NK-92 (cell line): ENCODE results near the gene LY6G6F.
"Not testable (repeated sequence)": the region's sequence is repeated elsewhere in the genome, so short reads cannot be mapped to it uniquely, and the experiment has no call there.

Experiments used
- DNase-seq: peaks from one replicate; lab custom pipeline; 2025; ENCODE audit not compliant: unreplicated experiment; lab: John Stamatoyannopoulos, UW

The LY6G6F gene

DNA sequence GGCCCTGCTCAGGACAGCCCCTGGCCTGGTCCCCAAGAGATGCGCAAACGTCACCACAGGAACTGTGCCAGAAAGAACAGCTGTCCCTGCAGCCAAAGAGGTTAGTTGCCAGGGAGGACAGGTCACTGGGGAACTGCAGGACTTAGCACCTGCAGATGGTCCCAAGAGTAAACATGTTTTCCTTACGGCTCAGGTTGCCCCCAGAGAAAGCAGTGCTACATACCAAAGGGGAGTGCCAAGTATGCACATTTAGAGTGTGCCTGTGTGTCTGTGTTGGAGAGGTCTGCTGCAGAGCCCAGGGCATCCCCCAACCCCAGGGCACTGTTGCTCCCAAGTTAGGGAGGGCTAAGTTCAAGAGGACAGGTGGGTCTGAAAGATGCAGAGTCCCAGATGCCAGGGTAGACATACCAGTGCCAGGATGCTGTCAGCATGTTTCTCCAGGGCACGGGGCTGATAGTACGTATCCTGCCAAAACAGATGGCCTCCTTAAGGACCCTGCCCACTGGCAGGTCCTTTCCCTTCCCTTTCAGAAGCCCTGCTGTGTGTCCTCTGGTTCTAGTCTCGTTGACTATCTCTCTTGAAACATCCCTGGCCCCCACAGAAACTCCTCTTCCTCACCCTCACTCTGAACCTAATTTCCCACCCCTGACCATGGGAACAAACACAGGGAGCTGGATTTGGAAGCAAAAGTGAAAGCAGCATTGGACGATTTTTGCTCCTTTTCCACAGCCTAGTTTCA lies 4.8 kb upstream of the LY6G6F start:
- no peak for DNase-seq

DNA sequence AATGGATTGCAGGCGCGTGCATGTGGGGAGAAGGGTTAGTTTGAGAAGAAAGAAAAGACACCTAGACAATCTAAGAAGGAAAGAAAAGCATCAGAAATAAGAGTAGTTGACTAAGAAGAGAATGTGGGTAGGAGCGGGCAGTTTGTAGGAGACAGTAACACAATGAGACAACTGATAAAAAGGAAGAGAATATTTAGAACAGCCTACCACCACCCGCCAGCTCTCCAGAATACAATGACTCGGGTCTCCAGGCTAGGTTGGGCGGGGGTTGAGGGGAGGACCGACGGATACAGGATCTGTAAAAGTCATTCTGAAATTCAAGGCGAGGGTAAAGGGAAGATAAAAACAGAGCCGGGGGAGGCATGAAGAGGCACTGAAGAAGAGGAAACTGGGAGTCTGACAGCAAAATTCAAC lies 4.3 kb upstream of the LY6G6F start:
- no peak for DNase-seq

DNA sequence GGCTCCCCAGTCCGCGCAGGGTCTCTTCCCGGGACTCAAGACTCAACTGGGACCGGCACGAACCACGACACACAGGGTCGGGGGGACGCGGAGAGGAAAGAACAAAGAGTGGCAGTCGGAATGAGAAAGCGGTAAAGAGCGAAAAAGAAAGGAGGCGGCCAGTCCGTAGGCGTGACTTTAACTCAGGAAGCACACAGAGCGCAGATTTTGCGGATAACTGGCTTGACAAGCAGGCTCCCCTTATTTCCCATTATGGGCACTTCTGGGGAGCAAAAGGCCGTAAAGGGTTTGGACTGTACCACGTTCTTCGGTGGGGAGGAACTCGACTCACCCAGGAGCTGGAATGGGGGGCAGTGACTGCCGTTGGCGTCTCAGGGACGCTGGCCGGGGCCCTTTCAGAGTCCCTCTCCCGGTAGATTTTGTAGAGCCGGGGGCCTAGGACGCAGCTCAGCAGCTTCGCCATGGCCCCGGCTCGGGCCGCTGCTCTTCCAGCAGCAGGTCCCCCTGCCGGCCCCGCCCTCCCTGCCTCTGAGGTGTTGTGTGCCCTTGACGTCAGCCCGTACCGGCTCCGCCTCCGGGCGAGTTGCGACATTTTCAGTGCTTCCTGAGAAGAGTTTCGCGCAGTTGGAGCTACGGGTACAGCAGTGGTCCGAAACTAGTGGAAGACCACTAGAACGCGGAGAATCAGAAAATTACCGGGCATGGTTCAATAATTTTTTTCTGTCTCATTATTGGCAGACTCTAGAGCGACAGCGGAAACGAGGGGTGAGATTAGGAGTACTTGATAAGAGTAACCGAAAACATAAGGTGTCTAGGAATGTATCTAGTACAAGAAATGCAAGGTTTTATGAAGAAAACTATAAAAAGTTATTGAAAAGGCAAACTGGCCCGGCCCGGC lies 3.6 kb upstream of the LY6G6F start, which contains the start of gene ABHD16A:
TSS of gene ABHD16A (minus strand) at position 506 of the 898 bp plus-strand sequence. CDS start at position 463, 43 bp downstream.
- DNase-seq = peak; percentile 84

DNA sequence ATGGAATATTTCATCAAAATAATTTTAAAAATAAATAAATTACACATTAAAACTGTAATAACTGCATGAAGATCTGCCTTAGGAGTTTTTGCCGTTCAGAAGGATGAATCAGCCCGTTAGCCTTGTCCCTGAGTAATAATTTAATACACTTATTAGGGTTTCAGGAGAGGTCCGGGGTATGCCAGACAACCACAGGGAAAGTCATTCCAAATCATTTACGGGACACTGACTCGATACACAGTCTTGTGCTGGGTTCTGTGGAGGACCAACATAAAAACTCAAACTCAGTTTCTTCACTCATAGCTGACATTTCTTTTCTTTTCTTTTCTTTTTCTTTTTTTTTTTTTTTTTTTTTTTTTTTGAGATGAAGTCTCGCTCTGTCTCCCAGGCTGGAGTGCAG lies 735 bp upstream of the LY6G6F start:
- no peak for DNase-seq

DNA sequence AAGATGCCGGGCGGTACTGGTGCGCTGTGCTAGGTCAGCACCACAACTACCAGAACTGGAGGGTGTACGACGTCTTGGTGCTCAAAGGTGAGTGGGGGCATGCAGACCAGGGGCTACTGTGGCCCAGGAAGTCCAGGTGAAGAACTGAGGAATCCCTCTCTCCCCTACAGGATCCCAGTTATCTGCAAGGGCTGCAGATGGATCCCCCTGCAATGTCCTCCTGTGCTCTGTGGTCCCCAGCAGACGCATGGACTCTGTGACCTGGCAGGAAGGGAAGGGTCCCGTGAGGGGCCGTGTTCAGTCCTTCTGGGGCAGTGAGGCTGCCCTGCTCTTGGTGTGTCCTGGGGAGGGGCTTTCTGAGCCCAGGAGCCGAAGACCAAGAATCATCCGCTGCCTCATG lies 1.0 kb downstream of the LY6G6F start:
- no peak for DNase-seq

DNA sequence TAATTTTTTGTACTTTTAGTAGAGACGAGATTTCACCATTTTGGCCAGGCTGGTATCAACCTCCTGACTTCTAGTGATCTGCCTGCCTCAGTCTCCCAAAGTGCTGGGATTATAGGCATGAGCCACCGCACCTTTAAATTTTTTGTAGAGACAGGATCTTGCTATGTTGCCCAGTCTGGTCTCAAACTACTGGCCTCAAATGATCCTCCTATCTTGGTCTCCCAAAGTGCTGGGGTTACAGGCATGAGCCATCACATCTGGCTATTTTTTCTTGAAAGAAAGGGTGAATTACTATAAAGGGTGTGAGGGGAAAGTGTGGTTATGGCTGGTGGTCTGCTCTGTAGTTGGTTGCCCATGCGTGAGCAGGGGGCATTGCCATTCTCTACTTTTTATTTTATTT lies 1.6 kb downstream of the LY6G6F start:
- DNase-seq = no peak

DNA sequence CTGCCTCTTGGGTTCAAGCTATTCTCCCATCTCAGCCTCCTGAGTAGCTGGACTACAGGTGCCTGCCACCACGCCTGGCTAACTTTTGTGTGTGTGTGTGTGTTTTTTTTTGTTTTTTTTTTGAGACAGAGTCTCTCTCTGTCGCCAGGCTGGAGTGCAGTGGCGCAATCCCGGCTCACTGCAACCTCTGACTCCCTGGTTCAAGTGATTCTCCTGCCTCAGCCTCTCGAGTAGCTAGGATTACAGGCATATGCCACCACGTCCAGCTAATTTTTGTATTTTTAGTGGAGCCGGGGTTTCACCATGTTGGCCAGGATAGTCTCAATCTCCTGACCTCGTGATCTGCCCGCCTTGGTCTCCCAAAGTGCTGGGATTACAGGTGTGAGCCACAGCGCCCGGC lies 2.5 kb downstream of the LY6G6F start:
- DNase-seq = not testable (repeated sequence)

DNA sequence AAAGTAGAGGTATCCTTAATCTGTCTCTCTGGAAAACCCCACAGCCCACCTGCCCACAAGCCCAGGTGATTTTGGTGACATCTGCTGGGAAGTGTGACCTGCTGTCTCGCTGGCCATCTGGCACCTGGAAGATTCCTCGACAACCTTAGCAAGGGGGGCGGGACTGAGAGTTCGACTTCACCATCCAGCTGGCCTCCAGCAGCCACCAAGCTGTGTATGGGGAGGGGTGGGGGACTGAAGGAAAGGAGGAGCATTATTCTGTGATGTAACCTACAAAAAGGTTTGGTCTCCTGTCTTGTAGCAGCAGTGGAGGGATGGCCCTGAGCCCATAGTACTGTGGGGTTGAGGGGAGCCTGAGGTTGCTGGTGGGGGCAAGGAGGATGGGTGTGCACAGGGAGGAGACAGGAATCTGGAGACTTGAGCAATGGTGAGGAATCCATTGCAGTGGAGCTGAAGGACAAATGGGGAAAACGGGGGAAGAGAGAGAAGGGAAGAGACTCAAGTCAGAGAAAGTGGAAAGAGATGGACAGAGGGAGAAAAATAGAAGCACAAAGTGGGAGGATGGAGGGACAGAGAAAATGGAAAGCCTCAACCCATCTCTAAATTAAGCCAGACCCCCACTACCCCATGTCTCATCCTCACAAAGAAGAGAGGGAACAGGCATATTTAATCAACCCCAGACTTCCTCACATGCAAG lies 4.0 kb downstream of the LY6G6F start:
- no peak for DNase-seq

DNA sequence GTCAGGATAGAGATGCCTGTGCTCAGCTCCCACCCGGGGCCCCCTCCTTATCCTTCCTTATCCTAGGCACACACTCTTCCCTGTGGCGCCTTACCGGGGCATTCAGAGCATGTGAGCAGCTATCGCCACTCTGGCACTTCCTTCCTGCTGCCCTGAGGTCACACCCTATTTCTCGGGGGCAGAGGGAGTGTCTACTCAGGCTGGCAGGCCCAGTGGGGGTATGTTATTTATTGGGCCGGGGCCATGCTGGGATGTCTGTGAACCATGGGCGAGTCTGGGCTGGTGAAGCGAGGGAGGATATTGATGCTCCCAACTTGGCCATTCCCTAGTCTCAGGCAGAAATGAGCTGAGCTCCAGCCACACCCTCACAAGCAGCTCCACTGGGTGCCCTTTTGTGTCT lies 4.6 kb downstream of the LY6G6F start:
- DNase-seq = no peak

DNA sequence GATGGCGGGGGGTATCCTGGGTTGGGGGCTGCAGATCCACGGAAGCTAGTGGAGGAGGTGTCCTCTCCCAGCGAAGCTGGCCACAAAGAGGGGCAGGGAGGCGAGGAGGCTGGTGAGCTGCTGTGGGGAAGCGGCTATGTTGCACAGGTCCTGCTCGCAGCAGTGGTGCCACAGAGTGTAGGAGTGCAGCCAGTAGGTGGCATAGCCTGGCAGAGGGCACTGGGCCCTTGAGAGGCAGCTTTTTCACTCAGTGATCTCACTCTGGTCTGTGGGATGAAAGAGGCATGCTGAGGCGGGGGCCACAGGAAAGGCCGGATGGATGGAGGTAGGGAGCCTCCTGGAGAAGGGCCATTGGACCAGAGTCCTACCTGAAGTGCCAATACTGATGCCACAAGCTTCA lies 5.6 kb downstream of the LY6G6F start:
- no peak for DNase-seq

DNA sequence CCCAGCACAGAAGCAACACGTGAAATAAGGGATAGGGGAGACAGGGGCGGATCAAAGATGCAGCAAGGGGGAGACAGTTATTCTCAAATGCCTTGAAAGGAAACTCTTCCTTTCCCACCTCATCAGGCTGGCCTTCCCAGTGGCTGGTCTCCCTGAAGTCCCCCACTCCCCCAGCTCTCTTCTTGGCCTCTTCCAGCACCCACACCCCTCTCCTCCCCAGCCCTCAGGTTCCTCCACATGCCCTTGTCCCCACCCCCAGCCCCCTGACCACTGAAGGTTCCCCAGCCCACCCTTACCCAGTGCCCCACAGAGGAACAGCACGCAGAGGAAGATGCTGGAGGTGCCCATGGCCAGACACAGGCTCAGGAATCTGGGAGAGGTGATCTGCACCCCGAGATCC lies 6.8 kb downstream of the LY6G6F start:
- DNase-seq = no peak

DNA sequence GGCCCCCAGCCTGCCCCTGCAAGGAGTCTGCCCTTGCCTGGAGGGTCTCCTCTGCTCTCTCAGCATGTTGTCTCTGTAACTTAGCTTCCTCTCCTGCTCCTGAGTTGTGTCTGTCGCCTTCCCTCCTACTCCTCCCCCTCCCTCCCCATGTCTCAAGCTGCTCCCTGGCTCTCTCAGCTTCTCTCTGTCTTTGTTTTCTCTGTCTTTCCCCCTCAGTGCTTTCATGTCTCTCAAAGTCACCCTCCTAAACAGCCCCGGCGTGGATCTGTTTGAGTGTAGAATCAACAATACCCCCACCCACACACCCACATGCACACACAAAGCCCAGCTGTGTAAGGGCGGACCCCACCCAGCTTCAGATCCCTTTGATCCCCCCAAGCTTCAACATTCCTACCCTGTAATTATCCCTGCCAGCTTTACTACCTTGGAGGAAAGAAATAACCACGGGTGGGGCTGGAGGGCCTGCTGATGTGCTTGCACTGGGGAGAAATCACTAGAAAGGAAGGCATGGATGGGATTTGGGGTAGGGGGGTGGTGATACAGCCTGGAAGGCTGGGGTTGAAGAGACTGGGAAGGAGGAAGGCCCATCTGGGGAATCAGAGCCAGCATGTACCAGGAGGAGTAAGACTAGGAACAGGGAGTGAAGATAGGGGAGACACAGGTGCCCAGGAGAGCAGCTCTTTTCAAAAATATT lies 7.5 kb downstream of the LY6G6F start:
- no peak for DNase-seq

DNA sequence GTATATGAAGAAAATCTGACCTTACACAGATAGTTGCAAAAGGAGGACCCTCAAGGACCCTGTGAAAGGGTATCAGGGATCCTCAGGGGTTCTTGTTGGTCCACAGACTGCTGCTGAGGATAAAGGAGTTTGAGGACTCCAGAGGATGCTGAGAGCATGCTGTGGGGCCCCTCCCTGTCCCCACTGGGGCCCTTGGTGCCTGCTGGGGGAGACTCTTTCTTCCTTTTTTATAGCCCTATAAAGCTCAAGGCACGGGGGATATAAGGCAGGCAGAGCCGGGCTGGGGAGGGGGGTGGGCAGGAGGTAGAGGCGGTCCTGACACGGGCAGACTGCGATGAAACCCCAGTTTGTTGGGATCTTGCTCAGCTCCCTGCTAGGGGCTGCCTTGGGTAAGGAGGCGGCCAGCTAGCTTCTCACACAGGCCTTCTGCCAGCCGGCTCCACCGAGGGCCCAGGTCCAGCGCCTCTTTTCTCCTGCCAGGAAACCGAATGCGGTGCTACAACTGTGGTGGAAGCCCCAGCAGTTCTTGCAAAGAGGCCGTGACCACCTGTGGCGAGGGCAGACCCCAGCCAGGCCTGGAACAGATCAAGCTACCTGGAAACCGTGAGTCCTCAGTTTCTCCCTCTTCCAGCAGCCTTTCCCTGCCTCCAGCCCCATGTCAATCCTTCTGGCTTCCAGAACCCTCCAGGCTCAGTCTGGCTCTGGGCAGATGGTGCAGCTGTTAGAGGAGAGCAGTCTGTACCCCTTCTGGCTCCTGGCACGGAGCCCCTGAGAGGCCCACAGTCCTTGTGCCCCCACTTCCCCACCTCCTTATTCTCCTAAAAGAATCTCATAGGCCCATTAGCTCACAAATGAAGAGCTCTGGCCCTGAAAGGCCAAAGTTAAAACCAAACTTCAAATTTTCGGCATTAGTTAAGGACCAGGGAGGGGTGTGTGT lies 8.6 kb downstream of the LY6G6F start, which contains the start of gene LY6G6D:
TSS of gene LY6G6D (plus strand) at position 327 of the 937 bp plus-strand sequence. CDS start at position 335, 8 bp downstream.
- DNase-seq = no peak

DNA sequence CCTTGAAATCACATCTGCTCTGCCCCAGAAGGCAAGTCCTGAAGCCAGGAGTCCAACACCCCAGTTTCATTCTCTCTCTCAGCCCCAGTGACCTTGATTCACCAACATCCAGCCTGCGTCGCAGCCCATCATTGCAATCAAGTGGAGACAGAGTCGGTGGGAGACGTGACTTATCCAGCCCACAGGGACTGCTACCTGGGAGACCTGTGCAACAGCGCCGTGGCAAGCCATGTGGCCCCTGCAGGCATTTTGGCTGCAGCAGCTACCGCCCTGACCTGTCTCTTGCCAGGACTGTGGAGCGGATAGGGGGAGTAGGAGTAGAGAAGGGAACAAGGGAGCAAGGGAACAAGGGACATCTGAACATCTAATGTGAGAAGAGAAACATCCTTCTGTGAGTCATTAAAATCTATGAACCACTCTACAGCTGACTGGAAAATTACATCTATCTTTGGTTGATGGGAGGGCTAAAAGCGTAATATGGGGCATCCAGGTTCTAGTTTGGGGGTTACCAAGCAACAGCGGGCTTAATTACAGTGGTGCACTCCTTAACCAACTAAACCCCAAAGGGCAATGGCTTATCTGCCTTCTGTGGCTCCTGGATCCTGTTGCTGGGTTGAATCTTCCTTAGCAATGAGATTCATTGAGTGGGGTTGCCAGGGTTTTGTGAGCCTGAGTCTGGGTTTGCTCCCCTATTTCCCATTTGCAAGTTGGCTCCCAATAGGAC lies 11.0 kb downstream of the LY6G6F start:
- no peak for DNase-seq

DNA sequence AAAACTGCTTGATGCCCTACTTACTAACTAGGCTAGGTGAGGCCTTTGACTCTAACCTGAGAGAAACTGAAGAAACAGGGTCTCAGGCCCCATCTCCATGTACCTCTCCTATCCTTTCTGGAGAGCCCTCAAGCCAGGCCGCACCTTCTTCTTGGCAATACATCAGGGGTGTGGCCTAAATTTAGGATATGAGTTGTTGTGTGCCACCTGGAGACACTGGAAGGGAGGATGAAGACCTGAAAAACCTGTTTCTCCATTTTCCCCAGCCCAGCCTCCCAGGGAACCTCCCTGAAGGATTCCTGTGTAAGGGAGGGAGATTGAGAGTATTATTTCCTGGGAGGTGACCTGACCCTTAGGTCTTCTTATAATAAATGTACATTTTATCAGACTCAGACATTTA lies 11.6 kb downstream of the LY6G6F start:
- DNase-seq = no peak

DNA sequence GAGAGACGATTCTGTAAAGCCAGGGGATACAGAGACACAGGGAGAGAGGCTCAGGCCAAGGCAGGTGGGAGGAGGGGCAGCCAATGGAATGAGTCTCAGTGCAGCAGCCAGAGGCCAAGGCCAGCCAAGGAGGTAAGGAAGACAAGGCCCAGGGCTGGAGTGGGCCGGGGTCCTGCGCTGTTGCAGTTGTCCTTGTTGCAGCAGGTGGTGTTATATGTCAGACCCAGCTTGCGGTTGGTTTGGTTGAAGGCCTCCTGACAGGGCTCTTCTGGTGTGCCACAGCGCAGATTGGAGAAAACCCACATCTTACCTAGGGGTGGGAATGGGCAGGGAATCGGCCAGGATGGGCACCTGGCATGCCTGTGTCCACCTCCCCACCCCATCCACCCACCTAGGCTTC lies 12.3 kb downstream of the LY6G6F start:
- no peak for DNase-seq

DNA sequence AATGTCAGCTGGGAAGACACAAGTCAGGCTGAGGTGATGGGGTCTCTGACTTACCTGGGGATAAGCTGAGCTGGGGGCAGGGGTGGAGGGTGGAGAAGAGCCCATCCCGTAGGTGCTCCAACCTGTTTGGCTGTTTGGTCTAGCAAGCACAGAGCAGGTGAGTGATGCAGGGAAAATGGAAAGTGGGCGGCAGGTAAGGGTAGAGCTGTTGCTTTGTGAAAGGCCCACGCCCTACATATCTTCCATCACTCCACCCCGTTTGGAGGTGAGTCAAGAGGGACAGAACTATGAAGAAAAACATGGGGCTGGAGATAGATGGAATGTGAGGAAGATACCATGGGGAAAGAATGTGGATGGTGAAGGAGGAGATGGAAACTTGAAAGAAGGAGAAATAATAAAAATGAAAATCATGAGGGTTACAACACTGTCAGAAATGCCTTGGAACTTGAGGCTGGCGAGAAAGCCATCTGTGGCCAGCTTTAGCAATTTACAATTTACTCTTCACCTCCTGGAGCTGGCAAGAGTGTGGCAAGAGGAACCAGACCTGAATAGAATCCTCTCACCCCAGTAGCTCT lies 13.6 kb downstream of the LY6G6F start:
- no peak for DNase-seq

DNA sequence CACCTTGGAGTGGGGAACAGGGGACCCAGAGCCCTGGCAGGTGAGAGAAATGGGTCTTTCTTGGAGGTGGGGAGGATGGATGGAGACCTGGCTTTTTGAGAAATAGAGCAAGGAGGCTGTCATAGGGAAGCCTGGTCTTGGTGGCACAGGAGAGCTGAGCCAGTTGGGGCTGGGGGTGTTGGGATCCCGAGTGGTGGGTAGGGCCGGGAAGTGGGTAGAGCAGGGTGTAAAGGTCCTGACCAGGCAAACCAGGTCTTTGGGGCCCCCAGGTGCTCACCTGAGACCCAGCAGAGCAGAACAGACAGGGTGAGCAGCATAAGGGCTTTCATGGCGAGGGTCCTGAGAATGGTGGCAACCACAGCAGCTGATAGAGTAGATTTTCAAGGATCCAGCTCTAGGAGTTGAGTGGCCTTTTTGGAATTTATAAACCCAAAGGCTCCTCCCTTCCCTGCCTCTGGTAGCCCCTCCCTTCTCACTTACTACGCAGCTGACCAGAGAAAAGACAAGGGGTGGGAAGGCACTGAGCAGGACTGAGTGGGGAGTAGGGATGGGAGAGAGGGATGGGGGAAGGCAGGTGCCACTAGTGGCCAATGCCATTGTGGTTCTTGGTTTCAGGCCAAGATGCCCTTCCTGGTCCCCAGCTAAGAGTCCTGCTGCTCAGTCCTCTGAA lies 14.8 kb downstream of the LY6G6F start, which contains the start of gene LY6G6C:
TSS of gene LY6G6C (minus strand) at position 396 of the 670 bp plus-strand sequence. CDS start at position 329, 67 bp downstream.
- no peak for DNase-seq
